ENCODE measurements around the gene TRAF1. TPM values are rescaled to one million over a fixed set of nuclear protein-coding genes. Genes with fewer than 3 reads are reported as not detected.
"Not testable (repeated sequence)": the region's sequence is repeated elsewhere in the genome, so short reads cannot be mapped to it uniquely, and the experiment has no call there.

The TRAF1 gene, protein sequence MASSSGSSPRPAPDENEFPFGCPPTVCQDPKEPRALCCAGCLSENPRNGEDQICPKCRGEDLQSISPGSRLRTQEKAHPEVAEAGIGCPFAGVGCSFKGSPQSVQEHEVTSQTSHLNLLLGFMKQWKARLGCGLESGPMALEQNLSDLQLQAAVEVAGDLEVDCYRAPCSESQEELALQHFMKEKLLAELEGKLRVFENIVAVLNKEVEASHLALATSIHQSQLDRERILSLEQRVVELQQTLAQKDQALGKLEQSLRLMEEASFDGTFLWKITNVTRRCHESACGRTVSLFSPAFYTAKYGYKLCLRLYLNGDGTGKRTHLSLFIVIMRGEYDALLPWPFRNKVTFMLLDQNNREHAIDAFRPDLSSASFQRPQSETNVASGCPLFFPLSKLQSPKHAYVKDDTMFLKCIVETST
- 1 to 10 TPM; 2.2 to 7.2 (median 4.3) TPM for total RNA-seq

DNA sequence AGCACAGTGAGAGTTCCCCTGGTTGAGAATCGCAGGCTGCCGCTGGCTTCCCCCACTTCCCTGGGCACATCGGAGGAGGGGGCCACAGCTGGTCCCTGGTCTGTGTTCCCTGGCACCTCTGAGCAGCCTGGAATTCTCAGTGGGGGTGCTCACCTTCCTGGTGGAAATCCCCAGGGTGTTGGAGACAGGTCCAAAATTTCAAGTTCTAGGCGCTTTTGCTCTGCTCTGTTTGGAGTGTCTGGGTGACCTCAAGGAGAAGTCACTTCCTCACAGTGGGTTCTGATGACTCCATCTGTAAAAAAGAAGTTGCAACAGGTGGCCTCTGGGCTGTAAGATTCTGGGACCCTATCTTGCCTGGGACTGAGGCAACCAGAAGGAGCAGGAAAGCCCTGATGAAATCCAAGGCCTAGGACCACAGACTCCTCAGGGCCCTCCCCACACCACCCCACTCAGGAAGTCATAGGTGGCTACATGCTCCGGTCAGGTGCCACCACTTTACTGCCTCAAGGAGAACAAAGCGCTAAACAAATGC is at the start of gene TRAF1:
Gene TRAF1, minus strand, starts transcription at position 400 of the 532 bp plus-strand sequence. CDS start 721 bp downstream, outside the sequence.
- Histone ChIP-seq H3K4me1 (peaks cover 7 to 21% (median 13%) of the 10 kb centered on the region in 4 donors), H3K9me3 (no peaks in the 10 kb centered on the region), H3K27me3 (no peaks in the 10 kb centered on the region), H3K36me3 (no peaks in the 10 kb centered on the region), H3K4me3 (peak within 1 kb of the TSS in 1 of 4 donors; percentile 25), H3K27ac (peak within 1 kb of the TSS; percentile 87 to 96 (median 92))
- no peak for DNase-seq
- whole genome bisulfite sequencing, 2 donors (ENCODE audit: low coverage in 1 of 2): 77% methylated on average over 6 of the region's 6 CpGs; no CpG with 5 or more reads in 1 of the 2 donors
- intact Hi-C loops (cut with DNase I; ENCODE audit: low total_unique reads): no loop called here
- TF ChIP-seq, protein P1, sequence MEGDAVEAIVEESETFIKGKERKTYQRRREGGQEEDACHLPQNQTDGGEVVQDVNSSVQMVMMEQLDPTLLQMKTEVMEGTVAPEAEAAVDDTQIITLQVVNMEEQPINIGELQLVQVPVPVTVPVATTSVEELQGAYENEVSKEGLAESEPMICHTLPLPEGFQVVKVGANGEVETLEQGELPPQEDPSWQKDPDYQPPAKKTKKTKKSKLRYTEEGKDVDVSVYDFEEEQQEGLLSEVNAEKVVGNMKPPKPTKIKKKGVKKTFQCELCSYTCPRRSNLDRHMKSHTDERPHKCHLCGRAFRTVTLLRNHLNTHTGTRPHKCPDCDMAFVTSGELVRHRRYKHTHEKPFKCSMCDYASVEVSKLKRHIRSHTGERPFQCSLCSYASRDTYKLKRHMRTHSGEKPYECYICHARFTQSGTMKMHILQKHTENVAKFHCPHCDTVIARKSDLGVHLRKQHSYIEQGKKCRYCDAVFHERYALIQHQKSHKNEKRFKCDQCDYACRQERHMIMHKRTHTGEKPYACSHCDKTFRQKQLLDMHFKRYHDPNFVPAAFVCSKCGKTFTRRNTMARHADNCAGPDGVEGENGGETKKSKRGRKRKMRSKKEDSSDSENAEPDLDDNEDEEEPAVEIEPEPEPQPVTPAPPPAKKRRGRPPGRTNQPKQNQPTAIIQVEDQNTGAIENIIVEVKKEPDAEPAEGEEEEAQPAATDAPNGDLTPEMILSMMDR (IDR thresholded peaks at IDR 0.05): no peak
- TF ChIP-seq EP300 (IDR thresholded peaks at IDR 0.05; ENCODE audit: low read depth): no peak
- no peak for TF ChIP-seq POLR2A (IDR thresholded peaks at IDR 0.05)
- TF ChIP-seq POLR2AphosphoS5 (IDR thresholded peaks at IDR 0.05): no peak
- in situ Hi-C loops (cut with MboI; ENCODE audit: low pct_ligation_motif_present in 1 of 4, low pct_unique_long_range_greater_than_20kb in 1 of 4, low sequenced_read_pairs in 3 of 4): loop anchor here in 3 of 4 donors (25.0 kb wide), 1 partner anchor 164 kb away; no protein-coding TSS in a partner anchor

DNA sequence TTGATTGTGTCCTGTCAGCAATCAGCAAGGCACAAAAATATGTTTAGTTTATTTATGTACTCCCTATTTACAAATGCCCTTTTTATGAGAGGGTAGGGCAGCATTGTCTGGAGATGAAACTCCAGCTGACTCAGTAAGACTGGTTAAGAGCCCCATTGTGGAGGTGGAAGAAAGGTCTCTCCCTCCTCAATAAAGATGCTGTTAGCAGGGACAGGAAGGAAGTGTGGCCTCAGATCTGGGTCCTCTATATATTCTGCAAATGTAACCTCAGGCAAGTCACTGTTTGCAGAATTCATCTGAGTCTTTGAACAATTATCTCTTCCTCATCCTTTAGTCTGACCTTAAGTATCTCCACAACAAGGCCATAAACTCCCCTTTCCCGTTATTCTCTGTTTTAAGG is 48.3 kb upstream of the TRAF1 start:
- WGBS, 2 donors (ENCODE audit: low coverage in 1 of 2): 67 to 71% methylated on average over 1 of the region's 1 CpG
- H3K27ac ChIP-seq: no peak overlapping the region
- H3K9me3 ChIP-seq: no peaks in the 10 kb centered on the region
- H3K36me3 ChIP-seq: no peaks in the 10 kb centered on the region
- H3K4me1 ChIP-seq: no peaks in the 10 kb centered on the region
- H3K27me3 ChIP-seq: no peaks in the 10 kb centered on the region
- in situ Hi-C loops (cut with MboI; ENCODE audit: low pct_ligation_motif_present in 1 of 4, low pct_unique_long_range_greater_than_20kb in 1 of 4, low sequenced_read_pairs in 3 of 4) (no loop called here), intact Hi-C loops (cut with DNase I; ENCODE audit: low total_unique reads) (no loop called here)
- no peak for DNase-seq
- no peak overlapping the region for H3K4me3 ChIP-seq
- TF ChIP-seq POLR2A (IDR thresholded peaks at IDR 0.05) (no peak), POLR2AphosphoS5 (IDR thresholded peaks at IDR 0.05) (no peak), EP300 (IDR thresholded peaks at IDR 0.05; ENCODE audit: low read depth) (no peak)
- TF ChIP-seq, protein P1 (IDR thresholded peaks at IDR 0.05): no peak

DNA sequence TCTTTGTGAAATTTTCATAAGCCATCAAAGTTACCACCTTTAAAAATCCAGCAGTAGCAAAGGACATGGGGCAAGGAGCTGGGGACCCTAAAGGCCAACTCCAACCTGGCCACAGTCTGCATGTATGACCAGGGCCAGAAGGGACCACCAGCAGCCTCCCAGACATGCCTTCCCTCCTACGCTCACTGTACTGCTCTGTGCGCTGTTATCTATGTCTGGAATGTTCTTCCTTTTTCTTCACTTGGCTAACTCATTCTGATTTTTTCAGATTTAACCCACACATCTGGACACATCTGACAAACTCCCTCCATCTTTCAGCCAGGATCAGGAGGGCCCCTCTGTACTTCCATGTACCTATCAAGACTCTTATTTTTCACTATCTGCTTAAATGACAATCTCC is 47.6 kb upstream of the TRAF1 start:
- in situ Hi-C loops (cut with MboI; ENCODE audit: low pct_ligation_motif_present in 1 of 4, low pct_unique_long_range_greater_than_20kb in 1 of 4, low sequenced_read_pairs in 3 of 4) (no loop called here), intact Hi-C loops (cut with DNase I; ENCODE audit: low total_unique reads) (no loop called here)
- Histone ChIP-seq H3K4me3 (no peak overlapping the region), H3K4me1 (no peaks in the 10 kb centered on the region), H3K27ac (no peak overlapping the region), H3K9me3 (no peaks in the 10 kb centered on the region), H3K27me3 (no peaks in the 10 kb centered on the region), H3K36me3 (no peaks in the 10 kb centered on the region)
- no peak for TF ChIP-seq EP300 (IDR thresholded peaks at IDR 0.05; ENCODE audit: low read depth)
- TF ChIP-seq, protein P1 (IDR thresholded peaks at IDR 0.05): no peak
- no peak for TF ChIP-seq POLR2AphosphoS5 (IDR thresholded peaks at IDR 0.05)
- TF ChIP-seq POLR2A (IDR thresholded peaks at IDR 0.05): no peak
- WGBS, 2 donors (ENCODE audit: low coverage in 1 of 2): 80 to 98% methylated on average over 1 to 2 of the region's 2 CpGs
- DNase-seq: no peak

DNA sequence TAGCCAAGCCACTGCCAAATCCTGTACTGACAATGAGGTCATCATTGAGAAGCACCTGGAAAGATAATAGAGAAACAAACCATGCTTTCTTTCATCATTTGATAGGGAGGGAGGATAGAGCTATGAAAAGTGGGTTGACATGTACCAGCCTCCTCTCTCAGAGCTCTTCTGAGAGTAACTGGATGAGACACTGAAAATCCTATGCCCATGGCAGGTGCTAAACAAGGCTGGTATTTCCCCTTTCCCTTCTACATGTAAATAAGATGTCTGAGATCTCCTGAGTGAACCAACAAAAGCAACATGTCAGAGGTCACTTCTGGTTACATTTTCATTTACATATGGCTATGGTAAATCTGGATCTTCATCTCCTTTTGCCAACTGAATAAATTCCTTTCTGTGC is 45.3 kb upstream of the TRAF1 start:
- in situ Hi-C loops (cut with MboI; ENCODE audit: low pct_ligation_motif_present in 1 of 4, low pct_unique_long_range_greater_than_20kb in 1 of 4, low sequenced_read_pairs in 3 of 4): no loop called here
- Histone ChIP-seq H3K9me3 (no peaks in the 10 kb centered on the region), H3K36me3 (no peaks in the 10 kb centered on the region), H3K27ac (no peak overlapping the region), H3K4me1 (no peaks in the 10 kb centered on the region), H3K4me3 (no peak overlapping the region), H3K27me3 (no peaks in the 10 kb centered on the region)
- TF ChIP-seq, protein P1 (IDR thresholded peaks at IDR 0.05): no peak
- TF ChIP-seq EP300 (IDR thresholded peaks at IDR 0.05; ENCODE audit: low read depth): no peak
- TF ChIP-seq POLR2A (IDR thresholded peaks at IDR 0.05): no peak
- no peak for TF ChIP-seq POLR2AphosphoS5 (IDR thresholded peaks at IDR 0.05)
- no peak for DNase-seq
- intact Hi-C loops (cut with DNase I; ENCODE audit: low total_unique reads): no loop called here

DNA sequence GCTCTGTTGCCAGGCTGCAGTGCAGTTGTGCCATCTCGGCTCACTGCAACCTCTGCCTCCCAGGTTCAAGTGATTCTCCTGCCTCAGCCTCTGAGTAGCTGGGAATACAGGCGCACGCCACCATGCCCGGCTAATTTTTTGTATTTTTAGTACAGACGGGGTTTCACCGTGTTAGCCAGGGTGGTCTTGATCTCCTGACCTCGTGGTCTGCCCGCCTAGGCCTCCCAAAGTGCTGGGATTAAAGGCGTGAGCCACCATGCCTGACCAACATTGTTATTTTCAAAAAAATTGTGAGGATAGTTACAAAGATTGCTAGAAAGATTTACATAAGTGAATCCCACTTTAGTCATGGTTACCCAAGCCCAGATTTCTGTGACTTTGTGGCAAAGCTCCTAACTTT is 44.9 kb upstream of the TRAF1 start:
- intact Hi-C loops (cut with DNase I; ENCODE audit: low total_unique reads); H3K27me3 ChIP-seq; H3K4me1 ChIP-seq; H3K27ac ChIP-seq; H3K4me3 ChIP-seq; H3K36me3 ChIP-seq; DNase-seq; in situ Hi-C loops (cut with MboI; ENCODE audit: low pct_ligation_motif_present in 1 of 4, low pct_unique_long_range_greater_than_20kb in 1 of 4, low sequenced_read_pairs in 3 of 4); H3K9me3 ChIP-seq: not testable (repeated sequence)
- 90 to 100% methylated on average over 1 to 9 of the region's 9 CpGs for WGBS, 2 donors (ENCODE audit: low coverage in 1 of 2)
